ENCODE results near the gene DNAH17. TPM values are rescaled to one million over a fixed set of nuclear protein-coding genes. Genes with fewer than 3 reads are reported as not detected.

DNAH17 gene
- not detected for total RNA-seq

- H3K27me3 ChIP-seq: no peaks in the 10 kb centered on the region
- H3K4me3 ChIP-seq: no peak within 1 kb of the TSS
- TF ChIP-seq, protein P1, sequence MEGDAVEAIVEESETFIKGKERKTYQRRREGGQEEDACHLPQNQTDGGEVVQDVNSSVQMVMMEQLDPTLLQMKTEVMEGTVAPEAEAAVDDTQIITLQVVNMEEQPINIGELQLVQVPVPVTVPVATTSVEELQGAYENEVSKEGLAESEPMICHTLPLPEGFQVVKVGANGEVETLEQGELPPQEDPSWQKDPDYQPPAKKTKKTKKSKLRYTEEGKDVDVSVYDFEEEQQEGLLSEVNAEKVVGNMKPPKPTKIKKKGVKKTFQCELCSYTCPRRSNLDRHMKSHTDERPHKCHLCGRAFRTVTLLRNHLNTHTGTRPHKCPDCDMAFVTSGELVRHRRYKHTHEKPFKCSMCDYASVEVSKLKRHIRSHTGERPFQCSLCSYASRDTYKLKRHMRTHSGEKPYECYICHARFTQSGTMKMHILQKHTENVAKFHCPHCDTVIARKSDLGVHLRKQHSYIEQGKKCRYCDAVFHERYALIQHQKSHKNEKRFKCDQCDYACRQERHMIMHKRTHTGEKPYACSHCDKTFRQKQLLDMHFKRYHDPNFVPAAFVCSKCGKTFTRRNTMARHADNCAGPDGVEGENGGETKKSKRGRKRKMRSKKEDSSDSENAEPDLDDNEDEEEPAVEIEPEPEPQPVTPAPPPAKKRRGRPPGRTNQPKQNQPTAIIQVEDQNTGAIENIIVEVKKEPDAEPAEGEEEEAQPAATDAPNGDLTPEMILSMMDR (IDR thresholded peaks at IDR 0.05): no peak
- TF ChIP-seq POLR2A (IDR thresholded peaks at IDR 0.05): no peak
- no peak within 1 kb of the TSS for H3K27ac ChIP-seq
- intact Hi-C loops (cut with DNase I): no loop called here
- 67 to 79% methylated on average over 9 of the region's 9 CpGs for WGBS, 2 donors
- H3K36me3 ChIP-seq (replicated peaks in 1 of 2; ENCODE audit: insufficient read depth in 1 of 2, low read depth in 2 of 2): no peaks in the 10 kb centered on the region
- H3K4me1 ChIP-seq: no peaks in the 10 kb centered on the region
- ATAC-seq (no peak), DNase-seq (no peak)
- H3K9me3 ChIP-seq: no peaks in the 10 kb centered on the region
Observed at GRCh38 chr17:78577296-78577695, at the start of gene DNAH17. TSS of gene DNAH17 (minus strand) at chr17:78577396. CDS start at chr17:78575057, 2,339 bp downstream.

- H3K9me3 ChIP-seq: no peaks in the 10 kb centered on the region
- no peak overlapping the region for H3K4me3 ChIP-seq
- H3K27me3 ChIP-seq: no peaks in the 10 kb centered on the region
- no peaks in the 10 kb centered on the region for H3K36me3 ChIP-seq (replicated peaks in 1 of 2; ENCODE audit: insufficient read depth in 1 of 2, low read depth in 2 of 2)
- H3K4me1 ChIP-seq: no peaks in the 10 kb centered on the region
- DNase-seq: no peak
- intact Hi-C loops (cut with DNase I): no loop called here
- ATAC-seq: no peak
- TF ChIP-seq, protein P1 (IDR thresholded peaks at IDR 0.05): no peak
- TF ChIP-seq POLR2A (IDR thresholded peaks at IDR 0.05): no peak
- no peak overlapping the region for H3K27ac ChIP-seq
- 79% methylated on average over 14 of the region's 14 CpGs for WGBS, 2 donors
Observed at GRCh38 chr17:78624324-78625151, 47.3 kb upstream of the DNAH17 start.

DNA sequence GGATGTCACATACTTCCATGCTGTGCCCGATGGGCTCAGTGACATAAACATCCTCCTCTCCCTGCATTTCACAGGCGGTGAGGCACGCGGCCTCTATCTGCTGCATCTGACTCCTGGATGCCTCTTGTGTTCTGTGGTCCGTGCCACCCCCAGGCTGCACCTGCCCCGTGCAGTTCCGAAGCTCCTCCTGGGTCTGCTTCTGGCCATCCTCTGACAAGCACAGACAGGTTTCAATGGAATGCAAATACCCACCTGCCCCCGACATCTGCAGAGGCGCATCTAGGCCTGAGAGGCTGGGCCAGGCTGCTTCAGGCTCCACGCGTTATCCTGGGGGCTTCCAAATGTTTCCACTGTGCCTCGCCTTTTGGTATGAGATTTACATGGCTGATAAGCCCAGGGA is 46.3 kb upstream of the DNAH17 start:
- Histone ChIP-seq H3K27ac (no peak overlapping the region), H3K4me1 (no peaks in the 10 kb centered on the region), H3K9me3 (no peaks in the 10 kb centered on the region), H3K27me3 (no peaks in the 10 kb centered on the region), H3K4me3 (no peak overlapping the region), H3K36me3 (replicated peaks in 1 of 2; ENCODE audit: insufficient read depth in 1 of 2, low read depth in 2 of 2) (no peaks in the 10 kb centered on the region)
- TF ChIP-seq, protein P1 (IDR thresholded peaks at IDR 0.05): no peak
- TF ChIP-seq POLR2A (IDR thresholded peaks at IDR 0.05): no peak
- ATAC-seq (no peak), DNase-seq (no peak)
- 69 to 77% methylated on average over 7 to 12 of the region's 12 CpGs for WGBS, 2 donors
- intact Hi-C loops (cut with DNase I): no loop called here

- DNase-seq: no peak
- H3K4me1 ChIP-seq: no peaks in the 10 kb centered on the region
- H3K27ac ChIP-seq: no peak overlapping the region
- H3K4me3 ChIP-seq: no peak overlapping the region
- TF ChIP-seq, protein P1 (IDR thresholded peaks at IDR 0.05): no peak
- TF ChIP-seq POLR2A (IDR thresholded peaks at IDR 0.05): no peak
- no peaks in the 10 kb centered on the region for H3K9me3 ChIP-seq
- no peaks in the 10 kb centered on the region for H3K27me3 ChIP-seq
- intact Hi-C loops (cut with DNase I): no loop called here
- WGBS, 2 donors: 83 to 89% methylated on average over 16 to 26 of the region's 26 CpGs
- no peaks in the 10 kb centered on the region for H3K36me3 ChIP-seq (replicated peaks in 1 of 2; ENCODE audit: insufficient read depth in 1 of 2, low read depth in 2 of 2)
- no peak for ATAC-seq
Observed at GRCh38 chr17:78622491-78623265, 45.5 kb upstream of the DNAH17 start.
